Neural cell (in vitro differentiated cells): Measurements from ENCODE around the gene LBX2. TPM values are rescaled to one million over a fixed set of nuclear protein-coding genes. Genes with fewer than 3 reads are reported as not detected.

Experiments
- H2AFZ ChIP-seq: fragments of 200-600, 300-800 bp; sonication (generic), shearing (Covaris generic); 2 replicates; pipeline ENCODE4 v1.6.0; 2014; ENCODE audit warnings: low read depth, mild to moderate bottlenecking, antibody characterized with exemption, low read length, moderate library complexity
- H3F3A ChIP-seq: fragments of 200-600 bp; shearing (Covaris generic); 2 replicates; pipeline ENCODE4 v1.6.1; 2016; ENCODE audit warnings: mild to moderate bottlenecking, moderate library complexity, mixed read lengths, antibody characterized with exemption, low read length; ENCODE audit not compliant: insufficient read depth, poor library complexity, severe bottlenecking
- H3K27ac ChIP-seq: fragments of 200-600, 300-800 bp; sonication (generic), shearing (Covaris generic); 2 replicates; pipeline ENCODE4 v1.5.1; 2014; ENCODE audit warnings: mild to moderate bottlenecking, low read length, moderate library complexity
- H3K27me3 ChIP-seq: fragments of 300-800, 200-600 bp; sonication (generic), shearing (Covaris generic); 2 replicates; pipeline ENCODE4 v1.6.0; 2014; ENCODE audit warnings: mild to moderate bottlenecking, low read depth, low read length, moderate library complexity; ENCODE audit not compliant: insufficient read depth
- H3K36me3 ChIP-seq: fragments of 300-800, 200-600 bp; sonication (generic), shearing (Covaris generic); 2 replicates; pipeline ENCODE4 v1.5.1; 2014; ENCODE audit warnings: mild to moderate bottlenecking, antibody characterized with exemption, low read length, moderate library complexity; ENCODE audit not compliant: insufficient read depth
- H3K4me2 ChIP-seq: fragments of 300-800, 200-600 bp; sonication (generic), shearing (Covaris generic); 2 replicates; pipeline ENCODE4 v1.6.0; 2014; ENCODE audit warnings: mild to moderate bottlenecking, low read length
- H3K4me3 ChIP-seq: fragments of 300-800, 200-600 bp; sonication (generic), shearing (Covaris generic); 2 replicates; pipeline ENCODE4 v1.5.1; 2014; ENCODE audit warnings: mild to moderate bottlenecking, low read length, moderate library complexity
- H3K79me2 ChIP-seq: fragments of 200-600 bp; shearing (Covaris generic); replicated peaks from 2 replicates; pipeline ENCODE4 v1.6.0; 2014; ENCODE audit warnings: mild to moderate bottlenecking, low read length, moderate library complexity; ENCODE audit not compliant: insufficient read depth
- H3K9ac ChIP-seq: fragments of 300-800, 200-600 bp; sonication (generic), shearing (Covaris generic); 2 replicates; pipeline ENCODE4 v1.6.1; 2016; ENCODE audit warnings: mild to moderate bottlenecking, low read length, mixed read lengths
- H3K9me2 ChIP-seq: fragments of 200-600 bp; shearing (Covaris generic); 2 replicates; pipeline ENCODE4 v1.6.1; 2016; ENCODE audit warnings: mild to moderate bottlenecking, low read length, mixed read lengths; ENCODE audit not compliant: insufficient read depth
- H3K9me3 ChIP-seq: fragments of 200-600, 300-800 bp; sonication (generic), shearing (Covaris generic); 2 replicates; pipeline ENCODE4 v1.6.1; 2016; ENCODE audit warnings: mild to moderate bottlenecking, mixed run types, low read length, moderate library complexity, mixed read lengths
- H4K20me1 ChIP-seq: fragments of 200-600 bp; shearing (Covaris generic); 2 replicates; pipeline ENCODE4 v1.6.1; 2016; ENCODE audit warnings: mild to moderate bottlenecking, mixed run types; ENCODE audit not compliant: insufficient read depth
- EP300 ChIP-seq: fragments of 450-650 bp; conservative IDR thresholded peaks from 2 replicates; pipeline ENCODE4 v1.6.1; 2014; ENCODE audit warnings: antibody characterized with exemption, mild to moderate bottlenecking, moderate library complexity; ENCODE audit not compliant: poor library complexity, severe bottlenecking
- EZH2 ChIP-seq: fragments of 200-600, 300-800 bp; shearing (Covaris generic), sonication (generic); IDR thresholded peaks from 2 replicates; pipeline ENCODE4 v1.6.1; 2014; ENCODE audit warnings: antibody characterized with exemption, low read length, borderline replicate concordance, mild to moderate bottlenecking; ENCODE audit not compliant: insufficient read depth, poor library complexity, severe bottlenecking
- MXI1 ChIP-seq: fragments of 450-650 bp; conservative IDR thresholded peaks from 2 replicates; pipeline ENCODE4 v1.6.1; 2014; ENCODE audit warnings: antibody characterized with exemption, mild to moderate bottlenecking; ENCODE audit not compliant: poor library complexity, severe bottlenecking
- POLR2AphosphoS5 ChIP-seq: IDR thresholded peaks from 2 replicates; pipeline ENCODE4 v1.6.1; 2012
- RAD21 ChIP-seq: fragments of 450-650 bp; conservative IDR thresholded peaks from 2 replicates; pipeline ENCODE4 v1.6.1; 2014; ENCODE audit warnings: antibody characterized with exemption, mild to moderate bottlenecking, moderate library complexity
- SMC3 ChIP-seq: fragments of 450-650 bp; conservative IDR thresholded peaks from 2 replicates; pipeline ENCODE4 v1.6.1; 2014; ENCODE audit warnings: antibody characterized with exemption, mild to moderate bottlenecking, moderate library complexity; ENCODE audit not compliant: poor library complexity
- TAF1 ChIP-seq: IDR thresholded peaks from 2 replicates; pipeline ENCODE4 v1.6.1; 2012; ENCODE audit warnings: low read depth
- polyA plus RNA-seq: library from polyadenylated mRNA; depleted of rRNA; stranded (reverse); fragments of >200 nt; gene quantifications from 2 replicates; pipeline ENCODE4 v1.2.3, GENCODE V29; 2014
- TF ChIP-seq, protein P1 (sequence below): IDR thresholded peaks from 2 replicates; pipeline ENCODE4 v1.6.1; 2012; ENCODE audit warnings: borderline replicate concordance
- TF ChIP-seq, protein P2 (sequence below): fragments of 450-650 bp; IDR thresholded peaks from 2 replicates; pipeline ENCODE4 v1.5.1; 2014; ENCODE audit warnings: antibody characterized with exemption, mild to moderate bottlenecking, moderate library complexity; ENCODE audit not compliant: poor library complexity, severe bottlenecking

LBX2 gene
- polyA plus RNA-seq, 1 donor from 2014 or later = not detected

DNA sequence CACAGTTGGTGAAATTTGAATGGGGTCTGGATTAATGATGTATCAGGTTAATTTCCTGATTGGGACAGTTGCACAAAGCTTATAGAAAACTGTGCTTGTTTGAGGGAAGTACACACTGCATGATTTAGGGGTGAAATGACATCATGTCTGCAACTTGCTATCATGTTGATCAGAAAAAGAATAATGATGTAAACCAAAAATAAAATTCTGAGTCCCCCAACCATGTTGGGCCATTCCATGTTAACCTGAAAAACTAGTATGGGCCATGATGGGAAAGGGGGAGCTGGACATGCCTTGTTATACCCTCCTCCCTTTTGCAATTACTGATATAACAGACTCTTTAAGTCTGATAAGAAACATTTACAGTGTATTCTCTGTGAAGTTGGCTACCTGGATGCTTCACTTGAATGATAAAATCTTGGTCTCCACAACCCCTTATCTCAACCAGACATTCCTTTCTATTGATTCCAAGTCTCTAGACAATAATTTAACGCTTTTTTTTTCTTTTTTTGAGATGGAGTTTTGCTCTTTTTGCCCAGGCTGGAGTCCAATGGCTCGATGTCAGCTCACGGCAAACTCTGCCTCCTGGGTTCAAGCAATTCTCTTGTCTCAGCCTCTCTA lies 48.7 kb downstream of the LBX2 start:
- TF ChIP-seq EZH2 (no peak), POLR2AphosphoS5 (no peak), EP300 (no peak), TAF1 (no peak), SMC3 (no peak), MXI1 (no peak), RAD21 (no peak)
- TF ChIP-seq, protein P1, sequence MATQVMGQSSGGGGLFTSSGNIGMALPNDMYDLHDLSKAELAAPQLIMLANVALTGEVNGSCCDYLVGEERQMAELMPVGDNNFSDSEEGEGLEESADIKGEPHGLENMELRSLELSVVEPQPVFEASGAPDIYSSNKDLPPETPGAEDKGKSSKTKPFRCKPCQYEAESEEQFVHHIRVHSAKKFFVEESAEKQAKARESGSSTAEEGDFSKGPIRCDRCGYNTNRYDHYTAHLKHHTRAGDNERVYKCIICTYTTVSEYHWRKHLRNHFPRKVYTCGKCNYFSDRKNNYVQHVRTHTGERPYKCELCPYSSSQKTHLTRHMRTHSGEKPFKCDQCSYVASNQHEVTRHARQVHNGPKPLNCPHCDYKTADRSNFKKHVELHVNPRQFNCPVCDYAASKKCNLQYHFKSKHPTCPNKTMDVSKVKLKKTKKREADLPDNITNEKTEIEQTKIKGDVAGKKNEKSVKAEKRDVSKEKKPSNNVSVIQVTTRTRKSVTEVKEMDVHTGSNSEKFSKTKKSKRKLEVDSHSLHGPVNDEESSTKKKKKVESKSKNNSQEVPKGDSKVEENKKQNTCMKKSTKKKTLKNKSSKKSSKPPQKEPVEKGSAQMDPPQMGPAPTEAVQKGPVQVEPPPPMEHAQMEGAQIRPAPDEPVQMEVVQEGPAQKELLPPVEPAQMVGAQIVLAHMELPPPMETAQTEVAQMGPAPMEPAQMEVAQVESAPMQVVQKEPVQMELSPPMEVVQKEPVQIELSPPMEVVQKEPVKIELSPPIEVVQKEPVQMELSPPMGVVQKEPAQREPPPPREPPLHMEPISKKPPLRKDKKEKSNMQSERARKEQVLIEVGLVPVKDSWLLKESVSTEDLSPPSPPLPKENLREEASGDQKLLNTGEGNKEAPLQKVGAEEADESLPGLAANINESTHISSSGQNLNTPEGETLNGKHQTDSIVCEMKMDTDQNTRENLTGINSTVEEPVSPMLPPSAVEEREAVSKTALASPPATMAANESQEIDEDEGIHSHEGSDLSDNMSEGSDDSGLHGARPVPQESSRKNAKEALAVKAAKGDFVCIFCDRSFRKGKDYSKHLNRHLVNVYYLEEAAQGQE = no peak
- TF ChIP-seq, protein P2, sequence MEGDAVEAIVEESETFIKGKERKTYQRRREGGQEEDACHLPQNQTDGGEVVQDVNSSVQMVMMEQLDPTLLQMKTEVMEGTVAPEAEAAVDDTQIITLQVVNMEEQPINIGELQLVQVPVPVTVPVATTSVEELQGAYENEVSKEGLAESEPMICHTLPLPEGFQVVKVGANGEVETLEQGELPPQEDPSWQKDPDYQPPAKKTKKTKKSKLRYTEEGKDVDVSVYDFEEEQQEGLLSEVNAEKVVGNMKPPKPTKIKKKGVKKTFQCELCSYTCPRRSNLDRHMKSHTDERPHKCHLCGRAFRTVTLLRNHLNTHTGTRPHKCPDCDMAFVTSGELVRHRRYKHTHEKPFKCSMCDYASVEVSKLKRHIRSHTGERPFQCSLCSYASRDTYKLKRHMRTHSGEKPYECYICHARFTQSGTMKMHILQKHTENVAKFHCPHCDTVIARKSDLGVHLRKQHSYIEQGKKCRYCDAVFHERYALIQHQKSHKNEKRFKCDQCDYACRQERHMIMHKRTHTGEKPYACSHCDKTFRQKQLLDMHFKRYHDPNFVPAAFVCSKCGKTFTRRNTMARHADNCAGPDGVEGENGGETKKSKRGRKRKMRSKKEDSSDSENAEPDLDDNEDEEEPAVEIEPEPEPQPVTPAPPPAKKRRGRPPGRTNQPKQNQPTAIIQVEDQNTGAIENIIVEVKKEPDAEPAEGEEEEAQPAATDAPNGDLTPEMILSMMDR = no peak
- Histone ChIP-seq H3K4me3 (no peak overlapping the region), H3K27ac (no peak overlapping the region), H2AFZ (no peak overlapping the region), H3K27me3 (no peaks in the 10 kb centered on the region), H3K79me2 (no peaks in the 10 kb centered on the region), H3K9ac (no peak overlapping the region), H3K9me2 (no peaks in the 10 kb centered on the region), H4K20me1 (no peaks in the 10 kb centered on the region), H3K36me3 (no peaks in the 10 kb centered on the region), H3F3A (no peaks in the 10 kb centered on the region), H3K4me2 (no peak overlapping the region), H3K9me3 (no peaks in the 10 kb centered on the region)

DNA sequence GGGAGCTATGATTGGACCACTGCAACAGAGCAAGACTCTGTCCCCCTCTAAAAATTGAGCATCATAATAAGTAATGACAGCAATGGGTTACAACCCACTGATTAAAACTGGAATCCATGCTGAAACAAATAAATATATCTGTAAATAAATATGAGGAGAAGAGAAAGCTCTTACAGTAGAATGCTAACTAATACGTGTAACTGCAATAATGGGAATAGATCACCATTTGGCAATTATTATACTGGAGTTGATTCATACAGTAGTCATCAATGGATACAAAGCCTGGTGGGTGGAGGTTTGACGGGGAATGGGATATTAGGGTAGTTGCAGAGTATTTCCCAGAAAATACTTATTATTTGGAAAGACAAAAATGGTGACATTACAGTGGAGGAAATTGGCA lies 50.6 kb downstream of the LBX2 start:
- Histone ChIP-seq H3K4me2 (no peak overlapping the region), H3K9me3 (no peaks in the 10 kb centered on the region), H4K20me1 (no peaks in the 10 kb centered on the region), H3K36me3 (no peaks in the 10 kb centered on the region), H3K27ac (no peak overlapping the region), H3K27me3 (no peaks in the 10 kb centered on the region), H3K4me3 (no peak overlapping the region), H3K9ac (no peak overlapping the region), H2AFZ (no peak overlapping the region), H3K79me2 (no peaks in the 10 kb centered on the region), H3K9me2 (no peaks in the 10 kb centered on the region), H3F3A (no peaks in the 10 kb centered on the region)
- no peak for TF ChIP-seq SMC3
- TF ChIP-seq, protein P2 = no peak
- no peak for TF ChIP-seq TAF1
- TF ChIP-seq MXI1 = no peak
- no peak for TF ChIP-seq EZH2

Other genes starting within 250 kb of the LBX2 start
- gene SLC4A5, start 156.2 kb downstream of the LBX2 start, polyA plus RNA-seq = 3.2 and 3.9 TPM in 2 replicates
- gene DCTN1, start 119.3 kb downstream of the LBX2 start, polyA plus RNA-seq = 160 and 183 TPM in 2 replicates
- gene C2orf81, start 78.0 kb downstream of the LBX2 start, polyA plus RNA-seq = 1.7 and 3.3 TPM in 2 replicates
- gene WDR54, start 77.9 kb downstream of the LBX2 start, polyA plus RNA-seq = 89.9 and 110 TPM in 2 replicates
- 4.9 and 6.1 TPM in 2 replicates for gene RTKN, start 57.7 kb downstream of the LBX2 start, polyA plus RNA-seq
- gene INO80B, start 44.5 kb downstream of the LBX2 start, polyA plus RNA-seq = 35.2 and 53.2 TPM in 2 replicates
- gene WBP1, start 41.2 kb downstream of the LBX2 start, polyA plus RNA-seq = 220 and 230 TPM in 2 replicates
- 39.6 and 51.2 TPM in 2 replicates for gene MOGS, start 34.2 kb downstream of the LBX2 start, polyA plus RNA-seq
- 28.0 and 28.6 TPM in 2 replicates for gene MRPL53, start 26.9 kb downstream of the LBX2 start, polyA plus RNA-seq
- 21.6 and 48.0 TPM in 2 replicates for gene CCDC142, start 16.6 kb downstream of the LBX2 start, polyA plus RNA-seq
- 11.0 and 16.3 TPM in 2 replicates for gene TTC31, start 16.5 kb downstream of the LBX2 start, polyA plus RNA-seq
- gene PCGF1, start 8.1 kb upstream of the LBX2 start, polyA plus RNA-seq = 30.2 and 38.9 TPM in 2 replicates
- not detected in 2 replicates for gene TLX2, start 14.8 kb upstream of the LBX2 start, polyA plus RNA-seq
- 0.59 and 0.78 TPM in 2 replicates for gene DQX1, start 26.6 kb upstream of the LBX2 start, polyA plus RNA-seq
- gene AUP1, start 30.1 kb upstream of the LBX2 start, polyA plus RNA-seq = 153 and 163 TPM in 2 replicates
- 126 and 141 TPM in 2 replicates for gene HTRA2, start 30.3 kb upstream of the LBX2 start, polyA plus RNA-seq
- gene LOXL3, start 54.3 kb upstream of the LBX2 start, polyA plus RNA-seq = 17.1 and 20.1 TPM in 2 replicates
- 0.30 and 0.79 TPM in 2 replicates for gene DOK1, start 55.1 kb upstream of the LBX2 start, polyA plus RNA-seq
- not detected in 2 replicates for gene M1AP, start 148.7 kb upstream of the LBX2 start, polyA plus RNA-seq
- 18.2 and 19.2 TPM in 2 replicates for gene SEMA4F, start 154.6 kb upstream of the LBX2 start, polyA plus RNA-seq